IPS DF 4.7 (cell line): ENCODE measurements around the gene GRM4.

Experiments used
- DNase-seq: peaks from one replicate; pipeline ENCODE4 v3.0.0-alpha.2; 2013; ENCODE audit warnings: low spot score; ENCODE audit errors: extremely low read depth

GRM4 gene

DNA sequence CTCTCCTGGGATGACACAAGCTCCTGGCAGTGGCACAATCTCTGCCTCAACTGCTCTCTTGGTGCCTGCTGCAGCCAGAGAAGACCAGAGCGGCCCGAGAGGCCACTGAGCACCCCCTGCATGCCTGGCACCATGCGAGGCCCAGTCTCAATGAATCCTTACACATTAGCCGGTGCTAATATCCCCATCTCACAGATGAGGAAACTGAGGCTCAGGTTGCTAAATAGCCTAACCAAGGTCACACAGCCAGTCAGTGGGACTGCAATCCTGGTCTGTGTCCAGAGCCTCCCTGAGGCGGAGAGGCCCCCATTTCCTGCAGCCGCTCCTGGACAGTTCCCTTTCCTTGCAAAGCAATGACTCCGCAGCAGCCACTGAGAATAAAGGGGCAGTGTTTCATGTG is 81.2 kb downstream of the GRM4 start:
- DNase-seq: no peak

DNA sequence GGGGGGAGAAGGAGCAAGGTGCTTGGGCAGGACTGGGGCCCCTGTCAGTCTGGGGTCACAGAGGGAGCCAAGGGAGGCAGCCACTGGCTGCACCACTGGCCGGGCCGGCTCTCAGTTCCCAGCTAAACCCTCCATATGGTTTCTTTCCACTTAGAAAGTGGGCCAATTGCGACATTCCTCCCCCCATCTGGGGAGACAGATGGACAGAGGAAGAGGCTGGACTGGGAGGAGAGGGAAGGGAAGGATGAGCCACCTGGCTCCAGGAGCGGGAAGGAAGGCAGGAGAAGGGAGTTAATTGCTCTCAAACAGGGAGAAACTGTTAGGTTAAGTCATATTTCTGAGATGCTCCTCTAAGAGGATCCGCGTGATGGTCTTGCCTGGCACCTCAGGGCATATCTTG is 82.2 kb downstream of the GRM4 start:
- no peak for DNase-seq

DNA sequence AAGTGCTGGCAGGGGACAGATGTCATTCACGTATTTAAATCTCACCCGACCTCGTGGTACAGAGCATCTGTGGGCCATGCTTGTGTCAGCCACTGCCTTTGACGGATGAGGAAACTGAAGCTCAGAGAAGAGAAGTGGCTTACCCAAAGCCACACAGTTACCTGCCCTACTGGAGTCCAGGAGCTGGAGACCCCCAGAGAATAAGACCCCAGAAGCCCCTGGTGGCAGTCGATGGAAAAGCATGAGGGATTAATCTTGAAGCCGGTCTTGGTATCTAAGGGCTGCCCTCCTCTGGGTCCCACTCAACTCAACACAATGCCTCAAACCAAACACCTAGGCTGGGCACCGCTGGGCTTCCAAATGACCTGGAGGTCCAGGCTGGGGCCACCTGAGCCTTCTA is 83.1 kb downstream of the GRM4 start:
- no peak for DNase-seq

DNA sequence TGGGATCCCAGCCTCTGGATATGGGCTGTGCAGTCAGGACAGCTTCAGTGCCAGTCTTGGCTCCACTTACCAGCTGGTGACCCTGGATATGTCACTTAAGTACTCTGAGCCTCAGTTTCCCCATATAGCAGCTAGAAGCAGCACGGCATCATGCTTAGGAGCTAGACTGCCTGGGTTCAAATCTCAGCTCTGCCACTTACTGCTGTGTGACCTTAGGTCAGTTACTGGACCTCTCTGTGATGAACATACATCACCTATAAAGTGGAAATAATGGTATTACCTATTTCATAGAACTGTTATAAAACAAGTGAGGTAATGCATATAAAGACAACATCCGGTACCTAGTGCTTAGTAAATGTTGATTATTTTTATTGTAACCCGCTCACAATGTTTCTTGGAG is 83.7 kb downstream of the GRM4 start:
- no peak for DNase-seq

DNA sequence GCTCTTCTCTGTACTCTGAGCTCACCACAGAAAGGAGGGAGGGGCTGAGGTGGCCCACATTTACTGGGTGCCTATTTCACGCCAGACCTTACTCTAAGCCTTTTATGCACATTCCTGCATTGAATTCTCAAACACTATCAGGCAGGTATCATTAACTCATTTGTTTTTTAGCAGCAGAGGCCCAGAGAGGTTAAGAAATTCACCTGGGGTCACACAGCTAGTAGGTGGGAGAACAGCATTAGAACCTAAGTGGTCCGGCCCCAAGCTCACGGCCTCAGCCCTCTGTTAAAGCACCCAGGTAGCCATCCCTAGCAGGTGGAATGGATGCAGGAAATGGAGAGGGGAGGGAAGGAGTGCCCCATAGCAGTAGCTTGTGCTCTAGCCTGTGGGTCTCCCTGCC is 84.5 kb downstream of the GRM4 start:
- DNase-seq: no peak

DNA sequence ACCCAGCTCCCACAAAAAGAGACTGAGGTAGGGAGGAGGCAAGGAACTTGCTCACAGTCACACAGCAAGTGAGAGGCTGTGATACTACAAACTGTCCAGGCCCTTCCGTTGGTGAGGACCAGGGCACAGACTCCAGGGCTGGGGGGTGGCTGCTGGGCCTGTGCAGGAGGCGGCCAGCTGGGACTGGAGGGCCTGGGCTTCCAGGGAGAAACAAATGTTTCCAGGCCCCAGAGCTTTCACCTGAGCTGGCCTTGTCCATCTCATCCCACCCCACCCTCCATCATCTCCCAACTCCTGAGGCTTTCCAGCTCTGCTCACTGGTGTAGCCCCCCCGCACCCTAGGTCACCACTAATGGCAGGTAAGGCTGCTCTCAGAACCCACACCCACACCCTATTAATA is 86.0 kb downstream of the GRM4 start:
- DNase-seq: no peak

DNA sequence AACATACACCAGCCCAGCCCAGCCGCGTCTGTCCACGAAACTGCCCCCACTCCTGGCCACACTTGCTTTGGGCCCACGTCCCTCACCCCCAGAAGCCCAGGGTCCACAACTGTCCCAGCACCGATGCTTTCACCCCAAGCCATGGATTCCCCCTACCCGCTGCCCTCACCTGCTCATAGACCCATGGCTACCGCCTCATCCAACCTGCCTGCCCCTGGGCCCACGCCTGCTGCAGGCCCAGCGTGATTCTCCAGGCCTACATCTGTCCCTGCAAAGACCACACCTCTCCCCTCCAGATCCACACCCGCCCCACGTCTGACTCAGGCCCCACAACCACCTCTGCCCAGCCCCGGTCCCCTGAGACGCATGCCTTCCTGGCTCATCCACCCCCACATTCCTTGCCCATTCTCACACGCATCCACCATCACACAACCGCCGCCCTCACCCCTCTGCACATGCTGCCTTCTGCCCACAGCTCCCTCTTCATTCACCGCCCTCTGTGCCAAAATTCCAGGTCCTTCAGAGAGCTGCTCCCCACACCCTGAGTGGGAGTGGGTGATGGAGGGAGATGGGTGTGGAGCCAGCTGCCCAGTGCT is 86.7 kb downstream of the GRM4 start:
- no peak for DNase-seq

DNA sequence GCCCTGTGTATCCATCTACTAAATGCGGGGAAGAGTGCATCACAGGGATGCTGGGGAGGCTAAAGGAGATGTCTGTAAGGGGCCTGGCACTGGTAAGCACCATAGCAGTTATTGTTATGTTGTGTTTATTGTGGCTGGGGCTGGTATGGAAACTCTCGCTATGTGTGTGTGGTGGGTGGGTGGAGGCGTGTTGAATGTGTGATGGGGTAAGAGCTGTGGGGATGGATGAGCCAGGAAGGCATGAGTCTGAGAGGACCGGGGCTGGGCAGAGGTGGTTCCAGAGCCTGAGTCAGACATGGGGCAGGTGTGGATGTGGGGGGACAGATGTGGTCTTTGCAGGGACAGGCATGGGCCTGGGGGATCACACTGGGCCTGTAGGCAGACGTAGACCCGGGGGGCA is 88.1 kb downstream of the GRM4 start:
- no peak for DNase-seq

DNA sequence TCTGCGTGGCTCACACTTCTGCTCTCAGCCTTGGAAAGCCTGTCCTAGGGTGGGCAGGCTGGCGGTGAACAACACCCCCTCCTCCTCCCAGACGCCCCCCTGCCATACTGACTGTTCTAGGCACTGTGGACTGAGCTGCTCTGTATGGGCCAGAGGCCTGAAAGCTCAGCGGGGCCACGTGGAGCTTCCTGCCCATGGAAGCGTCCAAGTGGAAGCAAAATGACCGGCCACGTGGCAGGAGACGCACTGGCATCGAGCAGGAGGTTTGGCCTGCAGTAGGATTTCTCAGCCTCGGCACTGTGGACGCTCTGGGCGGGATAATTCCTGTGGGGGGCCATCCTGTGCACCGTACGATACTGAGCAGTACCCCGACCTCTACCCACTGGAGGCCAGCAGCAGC is 88.7 kb downstream of the GRM4 start:
- DNase-seq: no peak

DNA sequence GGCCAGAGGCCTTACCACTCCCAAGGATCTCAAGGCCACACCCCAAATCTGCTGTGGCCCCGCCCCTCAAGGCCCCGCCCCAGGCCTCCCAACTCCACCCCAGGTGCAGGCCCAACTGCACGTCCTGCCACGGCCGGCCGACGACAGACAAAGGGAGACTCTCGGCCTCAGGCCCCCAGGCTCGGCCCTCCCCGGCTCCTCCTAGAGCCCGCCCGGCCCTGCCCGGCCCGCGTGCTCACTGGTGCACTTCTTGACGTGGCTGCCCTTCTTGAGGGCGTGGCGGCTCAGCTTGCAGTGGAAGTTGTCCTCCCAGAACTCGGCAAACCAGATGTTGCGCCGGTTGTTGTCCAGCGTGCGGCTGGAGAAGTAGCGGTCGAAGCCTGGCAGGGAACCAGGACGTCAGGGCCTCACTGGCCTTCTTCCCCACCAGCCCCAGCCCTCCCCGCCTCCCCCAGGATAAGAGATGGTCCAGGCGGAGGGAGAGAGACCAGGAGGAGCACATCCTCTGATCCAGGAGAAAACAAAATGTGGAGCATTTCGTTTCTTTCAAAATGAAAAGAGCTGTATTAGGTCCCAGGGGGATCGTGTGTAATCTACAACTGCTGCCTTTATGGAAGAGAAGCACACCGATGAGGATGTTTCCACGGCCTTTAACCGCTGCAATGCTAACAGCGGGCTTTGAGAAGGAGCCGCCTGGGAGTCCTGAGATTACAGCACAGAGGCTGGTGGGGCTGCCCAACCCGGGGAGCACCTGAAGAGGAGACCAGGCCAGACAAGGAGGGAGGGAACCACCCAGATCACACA is 89.4 kb downstream of the GRM4 start:
- DNase-seq: no peak

DNA sequence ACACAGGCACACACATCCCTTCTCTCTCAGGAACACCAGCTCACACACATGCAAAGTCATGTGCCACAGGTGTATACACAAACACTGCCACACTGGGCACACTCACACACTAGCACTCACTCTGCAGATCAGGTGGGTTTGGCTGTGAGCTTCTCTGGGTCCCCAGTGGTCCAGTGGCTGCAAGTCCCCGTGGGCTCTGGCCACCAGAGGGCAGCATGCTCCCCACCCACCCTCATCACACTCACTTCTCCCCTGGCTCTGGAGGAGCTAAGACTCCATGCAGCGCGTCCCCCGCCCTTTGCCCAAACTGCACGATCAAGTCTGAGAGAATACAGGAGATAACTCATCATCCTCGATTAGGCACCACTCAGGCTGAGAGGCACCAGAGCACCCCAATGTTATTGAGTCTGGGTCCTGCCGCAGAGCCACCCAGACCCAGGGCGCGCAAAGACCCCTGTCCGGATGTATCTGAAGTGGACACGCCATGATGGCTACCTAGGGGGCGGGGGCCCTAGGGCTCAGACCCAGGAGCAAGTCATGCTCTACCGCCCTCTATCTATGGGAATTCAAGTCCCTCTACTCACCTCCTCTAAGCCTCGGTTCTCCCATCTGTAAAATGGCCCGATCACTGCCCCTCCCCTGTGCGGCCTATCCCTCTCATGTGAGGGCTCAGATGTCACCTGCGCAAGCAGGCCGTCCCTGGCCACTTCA is 90.5 kb downstream of the GRM4 start:
- DNase-seq: no peak

DNA sequence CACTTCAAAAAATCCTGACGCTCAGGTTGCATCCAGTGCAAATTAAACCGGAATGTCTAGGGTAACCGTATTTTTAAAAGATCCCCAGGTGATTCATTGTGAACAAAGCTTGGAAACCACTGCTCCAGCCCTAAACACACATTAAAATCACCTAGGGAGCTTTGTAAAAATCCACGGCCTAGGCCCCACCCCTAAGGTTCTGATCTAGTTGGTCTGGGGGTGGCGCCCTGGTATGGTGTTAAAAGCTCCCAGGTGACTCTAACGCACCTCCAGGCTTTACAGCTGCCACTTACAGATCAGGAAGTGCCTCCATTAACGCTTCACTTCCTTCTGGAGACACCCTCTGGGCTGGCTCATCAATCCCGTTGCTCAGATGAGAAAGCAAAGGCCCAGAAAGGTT is 92.2 kb downstream of the GRM4 start:
- no peak for DNase-seq

DNA sequence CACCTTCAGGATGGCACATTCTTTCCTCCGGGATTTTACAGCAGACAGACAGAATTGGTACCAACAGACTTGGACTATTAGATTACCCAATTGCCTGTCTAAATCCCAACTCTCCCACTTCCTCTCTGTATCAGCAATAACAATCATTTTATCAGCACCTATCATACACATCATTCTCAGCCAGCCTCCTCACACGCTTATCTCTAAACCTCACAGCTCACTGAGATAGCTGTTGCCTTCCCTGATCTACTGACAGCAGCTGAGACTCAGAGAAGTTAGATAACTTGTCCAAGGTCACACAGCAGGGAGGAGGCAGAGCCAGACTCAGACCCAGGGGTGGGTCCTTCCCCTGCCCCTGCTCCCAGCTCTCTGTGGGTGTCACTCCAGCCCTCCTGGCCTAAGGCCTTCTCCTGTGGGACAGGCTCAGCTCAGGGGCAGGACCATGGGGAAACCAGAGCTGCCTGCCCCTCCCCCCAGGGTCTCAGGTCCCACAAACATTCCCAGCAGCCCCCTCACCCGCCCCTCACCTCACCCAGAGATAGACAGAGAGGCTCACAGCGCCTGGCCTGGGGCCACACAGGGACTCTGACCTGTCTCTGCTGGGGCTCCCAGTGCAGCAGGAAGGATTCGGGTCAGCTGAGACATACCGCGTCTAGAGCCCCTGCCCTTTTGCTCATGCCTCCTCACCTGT is 92.8 kb downstream of the GRM4 start:
- DNase-seq: no peak

DNA sequence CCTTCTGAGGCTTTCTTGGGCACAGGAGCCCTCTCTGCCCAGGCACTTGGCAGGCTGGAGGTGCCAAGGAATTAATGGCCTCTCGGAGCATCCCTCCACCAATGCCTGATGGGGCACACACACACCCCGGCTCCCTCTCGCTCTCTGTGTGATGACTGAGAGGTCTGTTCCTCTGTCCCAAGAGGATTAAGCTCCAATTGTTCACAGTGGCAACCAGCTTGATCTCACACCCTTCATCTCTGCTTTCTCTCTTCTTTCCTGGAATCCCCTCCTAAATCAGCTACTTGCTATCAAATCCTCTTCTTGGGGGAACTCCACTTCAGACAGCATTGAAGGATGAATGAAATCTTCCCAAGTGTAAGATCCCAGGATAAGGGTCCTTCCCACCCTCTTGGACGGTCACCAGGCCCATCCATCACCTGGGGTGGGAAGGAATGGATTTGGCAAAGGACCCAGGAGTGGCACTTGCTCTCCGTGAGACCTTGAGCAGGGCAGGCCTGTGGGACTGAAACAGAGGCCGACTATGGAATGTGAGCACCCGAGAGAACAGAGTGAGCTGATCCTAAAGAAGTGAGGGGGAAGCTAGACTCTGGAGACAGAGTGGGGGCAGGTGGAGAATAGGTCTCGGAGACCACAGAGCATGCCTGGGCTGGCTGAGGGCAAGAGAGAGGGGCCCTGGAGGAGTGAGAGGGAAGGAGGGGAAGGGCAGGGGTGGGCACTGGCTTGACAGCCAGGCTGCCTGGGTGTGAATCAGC is 93.6 kb downstream of the GRM4 start:
- DNase-seq: no peak

DNA sequence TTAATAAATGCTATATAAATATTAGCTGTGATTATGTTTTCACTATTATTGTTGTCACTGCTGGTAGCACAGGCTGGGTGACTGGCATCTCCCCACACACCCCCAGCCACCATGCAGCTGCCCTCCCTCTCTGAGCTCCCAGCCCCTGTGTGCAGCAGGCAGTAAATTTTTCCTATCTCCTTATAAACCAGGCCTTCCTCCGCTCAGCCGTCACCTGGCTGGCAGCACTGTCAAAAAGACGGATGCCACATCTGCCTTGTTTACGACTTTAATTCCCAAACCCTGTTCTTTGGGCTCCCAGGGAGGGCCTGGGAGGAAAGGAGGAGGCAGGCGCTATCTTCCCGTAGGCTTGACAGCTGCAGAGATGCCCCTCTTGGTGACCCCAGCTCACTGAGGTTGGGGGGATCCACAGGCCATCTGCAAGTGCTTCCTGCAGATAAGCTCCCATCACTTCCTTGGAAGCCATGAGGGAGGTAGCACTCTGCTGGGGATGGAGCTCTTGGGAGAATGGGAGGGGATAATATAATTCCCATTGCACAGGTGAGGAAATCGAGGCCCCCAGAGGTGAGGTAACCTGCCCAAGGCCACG is 94.5 kb downstream of the GRM4 start:
- no peak for DNase-seq

DNA sequence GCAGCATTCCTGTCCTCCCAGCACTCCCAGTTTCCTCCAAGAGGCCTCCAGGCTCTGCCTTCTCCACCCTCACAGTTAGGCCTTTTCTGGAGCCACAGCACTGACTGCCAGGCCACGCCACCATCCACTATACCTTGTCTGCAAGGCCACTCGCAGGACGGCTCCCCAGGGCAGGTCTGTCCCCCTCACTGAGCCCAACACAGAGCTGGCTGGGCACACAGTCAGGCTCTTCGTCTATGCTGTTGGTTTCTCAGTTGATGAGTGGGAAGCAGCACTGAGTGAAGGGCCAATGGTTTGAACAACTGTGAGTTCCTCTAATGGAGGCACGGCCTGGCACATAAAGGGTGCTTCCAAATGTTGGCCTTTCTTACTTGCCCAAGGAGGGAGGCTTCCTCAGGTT is 95.2 kb downstream of the GRM4 start:
- no peak for DNase-seq

DNA sequence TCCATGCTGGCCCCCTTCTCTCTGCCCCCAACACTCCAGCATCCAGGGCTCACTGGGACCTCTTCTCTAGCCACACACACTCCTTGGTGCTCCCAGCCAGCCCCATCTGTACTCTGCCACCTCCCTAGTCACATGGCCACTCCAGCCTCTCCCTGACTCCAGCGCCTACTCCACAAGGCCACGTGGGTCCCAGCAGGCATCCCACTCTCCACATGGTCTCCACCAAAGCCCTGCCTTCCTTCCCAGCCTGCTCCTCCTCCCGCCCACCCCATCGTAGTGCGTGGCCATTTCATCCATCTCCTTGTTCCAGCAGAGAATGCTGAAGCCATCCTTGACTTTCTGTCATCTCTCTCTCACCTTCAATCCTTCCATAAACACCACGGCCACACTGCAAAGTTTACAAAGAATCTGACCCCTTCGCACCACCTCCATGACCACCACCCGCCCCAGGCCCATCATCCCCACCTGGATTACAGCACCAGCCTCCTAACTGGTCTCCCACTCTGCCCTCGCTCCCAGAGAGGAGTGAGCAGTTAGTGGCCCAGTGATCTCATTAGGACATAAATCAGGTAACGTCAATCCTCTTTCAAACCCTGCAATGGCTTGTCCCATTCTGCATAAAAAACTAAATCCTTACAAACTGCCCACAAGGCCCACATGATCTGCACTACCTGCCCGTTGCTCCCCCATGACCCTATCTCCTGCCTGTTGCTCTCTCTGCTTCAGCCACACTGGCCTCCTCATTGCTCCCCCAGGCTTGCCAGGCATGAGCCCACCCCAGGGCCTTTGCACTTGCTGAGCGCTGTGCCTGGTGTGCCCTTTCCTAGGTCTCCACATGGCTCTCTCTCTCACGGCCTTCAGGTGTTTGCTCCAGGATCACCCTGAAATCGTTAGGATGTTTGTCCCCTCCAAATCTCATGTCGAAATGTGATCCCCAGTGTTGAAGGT is 96.2 kb downstream of the GRM4 start:
- DNase-seq: no peak

DNA sequence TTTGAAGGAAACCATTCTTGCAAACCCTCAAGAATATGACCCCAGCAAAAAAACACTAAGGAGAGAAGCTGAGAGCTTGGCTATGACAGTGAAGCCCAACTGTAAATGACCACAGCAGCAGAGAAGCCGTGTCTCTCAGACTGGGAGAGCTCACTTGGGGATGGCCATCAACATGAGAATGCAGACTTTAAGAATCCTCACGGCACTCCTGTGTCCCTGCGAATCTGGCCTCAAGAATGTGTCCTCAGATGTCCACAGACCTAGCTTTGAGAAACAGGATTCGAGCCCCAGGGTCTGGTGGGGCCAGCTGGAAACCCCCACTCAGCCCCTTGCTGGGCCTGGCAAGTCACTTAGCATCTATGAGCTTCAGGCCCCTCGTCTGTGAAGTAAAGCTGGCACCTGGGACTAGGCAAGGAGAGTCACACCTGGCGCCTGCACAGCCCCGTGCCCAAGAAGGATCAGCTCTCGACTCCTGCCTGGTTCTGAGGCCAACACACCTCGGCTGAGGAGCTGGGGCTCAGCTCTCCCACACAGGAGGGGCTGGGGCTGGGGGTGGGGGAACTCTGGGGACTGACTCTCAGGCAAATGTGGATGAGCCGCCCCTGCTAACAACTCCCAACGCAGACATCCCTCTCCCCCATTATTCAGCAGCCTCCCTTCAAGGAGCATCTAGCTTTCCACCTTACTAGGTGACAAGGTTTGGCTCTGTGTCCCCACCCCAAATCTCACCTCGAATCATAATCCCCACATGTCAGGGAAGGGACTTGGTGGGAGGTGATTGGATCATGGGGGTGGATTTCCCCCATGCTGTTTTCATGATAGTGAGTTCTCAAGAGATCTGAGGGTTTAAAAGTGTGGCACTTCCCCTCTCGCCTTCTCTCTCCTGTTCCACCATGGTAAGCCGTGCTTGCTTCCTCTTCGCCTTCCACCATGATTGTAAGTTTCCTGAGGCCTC is 97.7 kb downstream of the GRM4 start:
- no peak for DNase-seq

DNA sequence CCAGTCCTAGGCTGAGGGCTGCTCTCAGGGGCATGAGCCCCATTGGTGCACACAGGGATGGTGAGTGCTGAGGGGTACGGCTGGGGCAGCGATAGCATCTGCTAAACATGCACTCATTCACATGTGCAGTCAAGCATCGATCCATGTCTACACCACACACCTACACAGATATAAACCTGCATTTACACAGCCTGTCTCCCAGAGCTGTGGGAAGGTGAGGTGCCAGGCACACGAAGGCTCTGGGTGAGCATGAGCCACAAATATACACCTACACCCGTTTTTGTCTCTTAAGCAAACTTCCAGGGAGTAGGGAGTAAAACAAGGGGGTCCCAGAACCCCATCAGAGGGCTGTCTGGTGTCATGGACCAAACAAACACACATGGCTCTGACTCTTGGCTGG is 99.3 kb downstream of the GRM4 start:
- no peak for DNase-seq
